ENCODE results near the gene RNF151.

GRCh38 chr16:2003231-2003826, 36.7 kb downstream of the RNF151 start:
- no peak for TF ChIP-seq CTCF (IDR thresholded peaks at IDR 0.05)
- no peak for TF ChIP-seq SIN3A (IDR thresholded peaks at IDR 0.05; ENCODE audit: borderline replicate concordance, insufficient read depth, low read depth, low read length)
- TF ChIP-seq POLR2AphosphoS5 (IDR thresholded peaks at IDR 0.05; ENCODE audit: low read depth, low read length), result no peak
- no peak for TF ChIP-seq REST (IDR thresholded peaks at IDR 0.05; ENCODE audit: insufficient read depth in 1 of 2, low read depth in 2 of 2, low read length in 1 of 2)
- no peak for TF ChIP-seq TCF7L2 (IDR thresholded peaks at IDR 0.05; ENCODE audit: low read depth, low read length)

Data from Panc1 (cell line).